Gastroesophageal sphincter (tissue), 4 donors: ENCODE data around the gene PROKR1. TPM values are rescaled to one million over a fixed set of nuclear protein-coding genes. Genes with fewer than 3 reads are reported as not detected.

Experiments
- ATAC-seq: fragments of 150-250 bp; one replicate; pipeline ENCODE4 v1.9.1; 2016; ENCODE audit warnings: mild to moderate bottlenecking, moderate library complexity
- H3K27ac ChIP-seq, 4 donors: fragments of 200-600 bp; sonication (generic) in 3 of 4; 1 replicate in 3 of 4; 2 replicates in 1 of 4; pipeline ENCODE4 v1.5.1; 2016 to 2019
- H3K27me3 ChIP-seq: fragments of 200-600 bp; sonication (generic); one replicate; pipeline ENCODE4 v1.5.1; 2019
- H3K36me3 ChIP-seq, 2 donors: fragments of 200-600 bp; sonication (generic); one replicate each; pipeline ENCODE4 v1.5.1; 2019; ENCODE audit warnings: control low read depth in 1 of 2
- H3K4me1 ChIP-seq, 3 donors: fragments of 200-600 bp; sonication (generic); 1 replicate in 2 of 3; 2 replicates in 1 of 3; pipeline ENCODE4 v1.5.1; 2016 to 2019; ENCODE audit warnings: control low read depth in 2 of 3
- H3K4me3 ChIP-seq, 2 donors: fragments of 200-600 bp; sonication (generic); one replicate each; pipeline ENCODE4 v1.5.1; 2019; ENCODE audit warnings: mild to moderate bottlenecking in 1 of 2, moderate library complexity in 1 of 2
- H3K9me3 ChIP-seq, 3 donors: fragments of 200-600 bp; sonication (generic); one replicate each; pipeline ENCODE4 v1.5.1; 2017 to 2019; ENCODE audit warnings: control low read depth in 2 of 3
- CTCF ChIP-seq, 4 experiments: fragments of 200-600 bp in 2 of 4; fragments of 450-650 bp in 2 of 4; sonication (generic) in 1 of 4; IDR thresholded peaks; one replicate each; pipeline ENCODE4 v1.5.1; 2017 to 2019; ENCODE audit warnings: antibody characterized with exemption in 4 of 4, mild to moderate bottlenecking in 2 of 4, moderate library complexity in 2 of 4
- EP300 ChIP-seq: sonication (generic); formaldehyde crosslinking; IDR thresholded peaks from one replicate; pipeline ENCODE4 v1.6.1; 2017; ENCODE audit warnings: antibody characterized with exemption, mild to moderate bottlenecking
- POLR2A ChIP-seq, 2 donors: fragments of 450-650 bp; IDR thresholded peaks; one replicate each; pipeline ENCODE4 v1.6.1; 2017; ENCODE audit warnings: antibody characterized with exemption in 2 of 2, mild to moderate bottlenecking in 2 of 2, moderate library complexity in 1 of 2
- POLR2AphosphoS5 ChIP-seq: sonication (generic); formaldehyde crosslinking; IDR thresholded peaks from one replicate; pipeline ENCODE4 v1.6.1; 2017; ENCODE audit warnings: antibody characterized with exemption
- WGBS, 2 donors: methylation state at CpG; one replicate each; pipeline ENCODE4 v1.1.5; 2018; ENCODE audit warnings: low coverage in 1 of 2; 5-methylcytosine and 5-hydroxymethylcytosine counted together
- total RNA-seq, 4 donors: library from RNA; depleted of rRNA; stranded (reverse); fragments of >200 nt; gene quantifications; one replicate each; pipeline ENCODE4 v1.1.0, GENCODE V29; 2016

The PROKR1 gene
- total RNA-seq, 4 donors from 2014 or later = 0.08 to 0.27 TPM; not detected in 2

GRCh38 chr2:68695971-68696370, 52.6 kb downstream of the PROKR1 start:
- Histone ChIP-seq H3K4me1 (no peaks in the 10 kb centered on the region), H3K27ac (no peak overlapping the region), H3K9me3 (peaks cover 0 to 8% (median 0%) of the 10 kb centered on the region in 3 donors), H3K27me3 (peaks cover 10% of the 10 kb centered on the region), H3K36me3 (no peaks in the 10 kb centered on the region), H3K4me3 (no peak overlapping the region)
- ATAC-seq = no peak
- TF ChIP-seq POLR2A (IDR thresholded peaks at IDR 0.05) (no peak), CTCF (IDR thresholded peaks at IDR 0.05) (no peak), POLR2AphosphoS5 (no peak), EP300 (no peak)
- WGBS, 2 donors = 91 to 96% methylated on average over 3 to 4 of the region's 4 CpGs

DNA sequence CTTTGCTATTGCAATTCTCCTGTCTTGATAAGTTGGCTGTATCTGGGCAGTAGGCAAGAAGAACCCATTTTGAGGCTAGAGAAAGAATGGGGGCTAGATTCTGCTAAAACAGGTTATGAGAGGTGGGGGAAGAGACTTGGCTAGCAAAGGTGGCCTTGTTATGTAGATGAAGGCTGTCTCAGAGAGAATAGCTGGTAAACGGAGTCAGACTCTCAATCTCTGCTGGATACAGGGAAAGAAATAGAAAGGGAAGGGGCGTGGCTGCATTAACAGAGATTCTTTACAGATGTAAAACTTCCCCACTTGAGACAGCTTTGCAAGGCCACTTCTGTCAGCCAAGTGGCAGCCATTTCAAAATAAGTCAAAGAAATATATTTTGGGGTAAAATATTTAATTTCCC, 53.2 kb downstream of the PROKR1 start:
- TF ChIP-seq POLR2AphosphoS5 (no peak), EP300 (no peak), CTCF (IDR thresholded peaks at IDR 0.05) (no peak), POLR2A (IDR thresholded peaks at IDR 0.05) (no peak)

DNA sequence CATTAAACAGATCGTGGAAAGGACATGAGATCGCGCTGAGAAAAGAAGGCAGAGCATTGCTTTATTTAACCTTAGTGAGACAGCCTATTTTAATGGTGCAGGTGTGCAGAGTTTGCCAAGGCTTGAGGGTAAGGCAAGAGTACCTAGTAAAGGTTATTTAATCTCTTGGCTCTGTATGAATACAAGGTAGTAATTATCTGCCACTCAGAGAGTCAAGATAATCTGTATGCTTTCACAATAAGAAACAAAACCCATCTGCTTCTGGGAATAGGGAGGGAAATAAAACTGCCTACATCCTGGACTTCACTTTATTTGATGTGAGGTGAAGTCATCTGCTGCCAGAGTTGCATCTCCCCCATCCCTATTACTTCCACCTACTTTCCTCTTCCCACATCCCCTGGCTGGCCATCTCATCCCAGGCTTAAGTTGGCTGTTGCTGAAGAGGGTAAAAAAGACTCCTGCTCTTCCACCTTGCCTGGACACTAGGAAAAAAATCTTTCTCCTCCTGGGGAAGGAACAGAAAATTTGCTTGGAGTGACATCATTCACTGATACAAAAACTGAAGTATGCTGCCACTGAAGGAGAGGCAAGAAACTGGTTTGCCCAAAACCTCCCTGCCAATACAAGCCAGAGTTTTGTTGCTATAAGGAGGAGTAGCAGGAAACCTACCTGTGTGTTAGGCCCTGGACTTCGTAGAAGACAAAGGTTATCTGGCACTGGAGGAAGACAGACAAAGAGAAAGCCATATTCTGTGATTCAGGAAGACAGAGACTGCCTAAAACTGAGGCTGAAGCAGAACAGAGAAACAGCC, 55.4 kb downstream of the PROKR1 start:
- Histone ChIP-seq H3K9me3 (peaks cover 0 to 8% (median 0%) of the 10 kb centered on the region in 3 donors), H3K27me3 (peaks cover 10% of the 10 kb centered on the region), H3K27ac (no peak overlapping the region), H3K4me1 (no peaks in the 10 kb centered on the region), H3K36me3 (no peaks in the 10 kb centered on the region), H3K4me3 (no peak overlapping the region)
- WGBS, 2 donors = 65 to 72% methylated on average over 3 to 4 of the region's 4 CpGs
- no peak for TF ChIP-seq CTCF (IDR thresholded peaks at IDR 0.05)
- TF ChIP-seq EP300 = no peak
- no peak for TF ChIP-seq POLR2AphosphoS5
- no peak for TF ChIP-seq POLR2A (IDR thresholded peaks at IDR 0.05)
- ATAC-seq = no peak

More for the DNA sequence above, 53.2 kb downstream of the PROKR1 start:
- no peak for ATAC-seq
- Histone ChIP-seq H3K4me1 (no peaks in the 10 kb centered on the region), H3K4me3 (no peak overlapping the region), H3K36me3 (no peaks in the 10 kb centered on the region), H3K27ac (no peak overlapping the region), H3K27me3 (peaks cover 10% of the 10 kb centered on the region), H3K9me3 (peaks cover 0 to 8% (median 0%) of the 10 kb centered on the region in 3 donors)
- 66 to 93% methylated on average over 2 of the region's 2 CpGs for WGBS, 2 donors

DNA sequence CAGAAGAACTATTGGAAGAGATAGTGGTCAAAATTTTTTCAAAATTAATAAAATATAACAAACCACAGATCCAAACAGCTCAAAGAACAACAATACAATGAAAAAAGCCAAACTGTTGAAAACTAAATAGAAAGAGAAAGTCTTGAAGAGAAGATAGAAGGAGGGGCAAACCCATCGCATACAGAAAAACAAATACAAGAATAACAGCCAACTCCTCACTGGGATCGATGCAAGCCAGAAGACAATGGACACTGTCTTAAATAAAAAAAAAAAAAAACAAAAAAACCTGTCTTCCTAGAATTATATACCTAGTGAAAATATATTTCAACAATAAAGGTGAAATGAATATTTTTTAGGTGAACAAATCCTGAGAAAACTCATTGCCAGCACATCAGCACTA, 57.2 kb downstream of the PROKR1 start:
- Histone ChIP-seq H3K4me3 (no peak overlapping the region), H3K27ac (no peak overlapping the region), H3K36me3 (no peaks in the 10 kb centered on the region), H3K9me3 (peaks cover 0 to 8% (median 0%) of the 10 kb centered on the region in 3 donors), H3K4me1 (no peaks in the 10 kb centered on the region), H3K27me3 (peaks cover 10% of the 10 kb centered on the region)
- 96 to 100% methylated on average over 2 of the region's 2 CpGs for WGBS, 2 donors
- TF ChIP-seq CTCF (IDR thresholded peaks at IDR 0.05) = no peak
- no peak for TF ChIP-seq POLR2A (IDR thresholded peaks at IDR 0.05)
- no peak for TF ChIP-seq EP300
- TF ChIP-seq POLR2AphosphoS5 = no peak
- ATAC-seq = no peak

DNA sequence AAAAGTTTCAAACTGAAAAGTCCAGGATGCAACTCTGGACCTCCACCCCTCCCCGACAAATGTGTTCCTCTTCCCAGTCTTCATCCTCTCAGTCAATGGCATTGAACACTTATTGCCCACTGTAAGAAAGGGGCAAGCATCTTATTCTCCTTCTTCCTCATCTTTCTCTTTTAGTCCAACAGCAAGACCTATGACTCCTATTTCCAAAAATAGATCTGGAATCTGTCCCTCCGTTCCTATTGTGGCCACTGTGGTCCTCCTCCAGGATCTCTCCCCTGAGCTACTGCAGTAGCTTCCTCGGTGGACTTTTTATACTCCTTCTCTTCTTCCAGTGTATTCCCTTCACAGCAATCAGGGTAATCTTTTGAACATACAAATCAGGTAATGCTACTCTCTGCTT, 63.3 kb downstream of the PROKR1 start:
- no peak for ATAC-seq
- no peak overlapping the region for H3K4me3 ChIP-seq
- H3K36me3 ChIP-seq = no peaks in the 10 kb centered on the region
- H3K27ac ChIP-seq = no peak overlapping the region
- 51 to 100% methylated on average over 2 to 3 of the region's 3 CpGs for WGBS, 2 donors
- TF ChIP-seq POLR2AphosphoS5 (no peak), POLR2A (IDR thresholded peaks at IDR 0.05) (no peak), CTCF (IDR thresholded peaks at IDR 0.05) (no peak), EP300 (no peak)
- H3K9me3 ChIP-seq = no peaks in the 10 kb centered on the region
- no peaks in the 10 kb centered on the region for H3K4me1 ChIP-seq
- H3K27me3 ChIP-seq = no peaks in the 10 kb centered on the region
